K562 (cell line): Measurements from ENCODE around the gene CAPZA1. TPM values are rescaled to one million over a fixed set of nuclear protein-coding genes. Genes with fewer than 3 reads are reported as not detected.

ENCODE experiments used
- ATAC-seq: fragments of 200-7000 bp; cut with Tn5 transposase; 3 replicates; pipeline ENCODE4 v1.9.1; 2020; ENCODE audit warnings: moderate library complexity
- BruUV-seq: library from RNA; stranded (reverse); fragments of 400-500 nt; replicated peaks from 2 replicates; lab custom pipeline; 2021; lab: Mats Ljungman, UMichigan
- CTCF ChIA-PET: fragments of 300-600 bp; formaldehyde crosslinking; extraction: SDS; loops from one replicate; lab custom pipeline; 2021; ENCODE audit warnings: low intra/inter-chr PET ratio; lab: Yijun Ruan, JAX
- POLR2A ChIA-PET: fragments of 300-600, 350-650 bp; sonication (Branson Sonifier 250); formaldehyde crosslinking; extraction: SDS; loops from one replicate; lab custom pipeline; 2021; ENCODE audit warnings: antibody characterized with exemption, inconsistent platforms; lab: Yijun Ruan, JAX
- DNase-seq, 4 experiments: peaks; one replicate each; pipeline versions ENCODE4 v3.0.0 to v3.0.0-alpha.2; 2011 to 2018; ENCODE audit warnings: low spot score in 3 of 4, mixed read lengths in 3 of 4; ENCODE audit errors: extremely low read depth in 1 of 4
- FAIRE-seq: peaks from 2 replicates; lab custom pipeline; 2011; peaks lifted over from hg19 to GRCh38; lab: Jason Lieb, UNC
- H2AFZ ChIP-seq: 2 replicates; pipeline ENCODE4 v1.6.0; 2011; ENCODE audit warnings: low read depth, low read length, control low read depth, inconsistent platforms
- H3K27ac ChIP-seq: fragments of 200-600 bp; 3 replicates; pipeline ENCODE4 v1.8.0; 2011; ENCODE audit warnings: low read depth, mild to moderate bottlenecking, control low read depth, inconsistent platforms, low read length, moderate library complexity, mixed read lengths; ENCODE audit errors: extremely low read depth
- H3K27me3 ChIP-seq, 2 experiments: fragments of 300-600 bp in 1 of 2; 2 replicates in 1 of 2; 3 replicates in 1 of 2; pipeline versions ENCODE4 v1.6.0 to v1.8.0; 2011; ENCODE audit warnings: inconsistent platforms in 2 of 2, low read length in 2 of 2, mild to moderate bottlenecking in 1 of 2, mixed read lengths in 1 of 2, moderate library complexity in 1 of 2; ENCODE audit not compliant: control insufficient read depth in 2 of 2, insufficient read depth in 2 of 2
- H3K36me3 ChIP-seq: fragments of 300-600 bp; 3 replicates; pipeline ENCODE4 v1.8.0; 2011; ENCODE audit warnings: mild to moderate bottlenecking, low read length, inconsistent platforms; ENCODE audit not compliant: control insufficient read depth, insufficient read depth
- H3K4me1 ChIP-seq, 2 experiments: fragments of 200-600 bp in 1 of 2; replicated peaks in 1 of 2; 2 replicates in 1 of 2; 3 replicates in 1 of 2; pipeline versions ENCODE4 v1.5.1 to v1.8.0; 2011; ENCODE audit warnings: inconsistent platforms in 2 of 2, low read length in 2 of 2, mild to moderate bottlenecking in 1 of 2, mixed read lengths in 1 of 2, moderate library complexity in 1 of 2; ENCODE audit not compliant: control insufficient read depth in 2 of 2, insufficient read depth in 2 of 2
- H3K4me2 ChIP-seq: 2 replicates; pipeline ENCODE4 v1.6.1; 2011; ENCODE audit warnings: low read length, control low read depth, inconsistent platforms, mixed read lengths; ENCODE audit not compliant: insufficient read depth
- H3K4me3 ChIP-seq: fragments of 200-600 bp; sonication (generic), shearing (Covaris generic); 2 replicates; pipeline ENCODE4 v1.5.1; 2016; ENCODE audit warnings: control low read depth, inconsistent platforms
- H3K79me2 ChIP-seq: fragments of 200-600 bp; 3 replicates; pipeline ENCODE4 v1.8.0; 2011; ENCODE audit warnings: low read length, inconsistent platforms; ENCODE audit not compliant: control insufficient read depth, insufficient read depth
- H3K9ac ChIP-seq, 2 experiments: 2 replicates each; pipeline versions ENCODE4 v1.6.0 to v1.6.1; 2011; ENCODE audit warnings: low read depth in 2 of 2, low read length in 2 of 2, control low read depth in 1 of 2, inconsistent platforms in 1 of 2, mild to moderate bottlenecking in 1 of 2, mixed read lengths in 1 of 2; ENCODE audit not compliant: insufficient read depth in 1 of 2
- H3K9me1 ChIP-seq: one replicate; pipeline ENCODE4 v1.6.0; 2011; ENCODE audit warnings: inconsistent platforms, mild to moderate bottlenecking, low read length, moderate library complexity; ENCODE audit not compliant: control insufficient read depth, insufficient read depth
- H3K9me3 ChIP-seq: replicated peaks from 2 replicates; pipeline ENCODE4 v1.5.1; 2011; ENCODE audit warnings: low read depth, low read length, inconsistent platforms; ENCODE audit not compliant: control insufficient read depth, insufficient read depth
- H4K20me1 ChIP-seq: replicated peaks from 2 replicates; pipeline ENCODE4 v1.6.1; 2011; ENCODE audit warnings: low read length, inconsistent platforms, mixed read lengths; ENCODE audit not compliant: control insufficient read depth, insufficient read depth
- CBX3 ChIP-seq, 2 experiments: IDR thresholded peaks; 1 replicate in 1 of 2; 2 replicates in 1 of 2; pipeline ENCODE4 v1.6.1; 2012; ENCODE audit warnings: inconsistent platforms in 2 of 2, low read length in 2 of 2, borderline replicate concordance in 1 of 2, control low read depth in 1 of 2
- DEAF1 ChIP-seq: fragments of 450-650 bp; formaldehyde crosslinking; IDR thresholded peaks from 2 replicates; pipeline ENCODE4 v1.4.0; 2020; ENCODE audit warnings: mild to moderate bottlenecking, moderate library complexity
- ETV5 ChIP-seq: sonication (generic); formaldehyde crosslinking; IDR thresholded peaks from 2 replicates; pipeline ENCODE4 v1.4.0; 2020; ENCODE audit warnings: low read depth, mild to moderate bottlenecking, missing genetic modification reagents
- EWSR1 ChIP-seq: fragments of 450-650 bp; IDR thresholded peaks from 2 replicates; pipeline ENCODE4 v1.6.1; 2018; ENCODE audit warnings: borderline replicate concordance, mild to moderate bottlenecking, low read depth, moderate library complexity; ENCODE audit not compliant: partially characterized antibody
- FOXJ2 ChIP-seq: fragments of 200-800 bp; sonication (Bioruptor generic); IDR thresholded peaks from 2 replicates; pipeline ENCODE4 v1.6.1; 2016; ENCODE audit warnings: missing genetic modification characterization, missing compliant biosample characterization
- FOXO4 ChIP-seq: fragments of 450-650 bp; formaldehyde crosslinking; IDR thresholded peaks from 2 replicates; pipeline ENCODE4 v1.4.0; 2020; ENCODE audit warnings: mild to moderate bottlenecking, moderate library complexity
- KLF1 ChIP-seq: fragments of 450-650 bp; IDR thresholded peaks from 2 replicates; pipeline ENCODE4 v1.6.1; 2016; ENCODE audit warnings: missing genetic modification characterization, missing compliant biosample characterization
- MAZ ChIP-seq, 2 experiments: fragments of 450-650 bp in 1 of 2; sonication (generic) in 1 of 2; formaldehyde crosslinking; IDR thresholded peaks in 1 of 2; conservative IDR thresholded peaks in 1 of 2; 2 replicates each; pipeline versions ENCODE4 v1.4.0 to v1.5.0; 2020; ENCODE audit warnings: mild to moderate bottlenecking in 1 of 2, missing genetic modification reagents in 1 of 2
- POLR2AphosphoS2 ChIP-seq: IDR thresholded peaks from 2 replicates; pipeline ENCODE4 v1.6.1; 2012; ENCODE audit warnings: low read length, improper control_type of control experiment
- RBM39 ChIP-seq: fragments of 200-400 bp; formaldehyde crosslinking; optimal IDR thresholded peaks from 2 replicates; pipeline ENCODE3; 2018; ENCODE audit warnings: low read depth, low read length
- SOX6 ChIP-seq: fragments of 450-650 bp; IDR thresholded peaks from 2 replicates; pipeline ENCODE4 v1.6.1; 2014; ENCODE audit warnings: mild to moderate bottlenecking
- SP1 ChIP-seq: sonication (generic); formaldehyde crosslinking; IDR thresholded peaks from 2 replicates; pipeline ENCODE4 v1.8.1; 2022; ENCODE audit warnings: mild to moderate bottlenecking, missing genetic modification reagents
- SUPT5H ChIP-seq: fragments of 450-650 bp; IDR thresholded peaks from 2 replicates; pipeline ENCODE4 v1.6.1; 2016
- ZC3H4 ChIP-seq: sonication (generic); formaldehyde crosslinking; IDR thresholded peaks from 2 replicates; pipeline ENCODE4 v1.9.0; 2021; ENCODE audit warnings: missing genetic modification reagents, borderline replicate concordance
- ZNF165 ChIP-seq: fragments of 250-450 bp; sonication (Bioruptor Pico); IDR thresholded peaks from 2 replicates; pipeline ENCODE4 v1.4.0; 2020; ENCODE audit warnings: borderline replicate concordance
- ZNF212 ChIP-seq: fragments of 450-650 bp; formaldehyde crosslinking; IDR thresholded peaks from 2 replicates; pipeline ENCODE4 v1.4.0; 2020; ENCODE audit warnings: mild to moderate bottlenecking
- ZNF75A ChIP-seq: fragments of 450-650 bp; formaldehyde crosslinking; IDR thresholded peaks from 2 replicates; pipeline ENCODE4 v1.4.0; 2020; ENCODE audit warnings: mild to moderate bottlenecking
- WGBS: fragments of 100-300 bp; shearing (Covaris generic); methylation state at CpG from one replicate; pipeline ENCODE4 v1.1.6; 2016; ENCODE audit warnings: low coverage, mixed read lengths; ENCODE audit not compliant: insufficient coverage; ENCODE audit errors: missing lambda C conversion rate; 5-methylcytosine and 5-hydroxymethylcytosine counted together
- in situ Hi-C: fragments of 300-500 bp; cut with MboI; formaldehyde crosslinking; loops from 4 replicates; pipeline ENCODE4 v1.15.0; 2018; ENCODE audit warnings: inconsistent platforms, mixed read lengths
- intact Hi-C: fragments of 100-400 bp; cut with micrococcal nuclease; formaldehyde crosslinking; loops from 2 replicates; pipeline ENCODE4 v1.14.2; 2022
- polyA plus RNA-seq, 8 experiments: library from polyadenylated mRNA; depleted of rRNA in 4 of 8; stranded (reverse) in 5 of 8; unstranded in 3 of 8; fragments of >200 nt; fragmentation: Nextera tagmentation in 2 of 8; fragmentation: Illumina TruSeq in 1 of 8; extraction: Ambion mirVana in 2 of 8; extraction: Trizol in 1 of 8; gene quantifications; 2 replicates each; pipeline versions ENCODE4 v1.2.1 to v1.2.3, GENCODE V29; 2011 to 2014; ENCODE audit warnings: inconsistent platforms in 1 of 8, missing spikeins in 1 of 8
- total RNA-seq, 7 experiments: library from RNA; depleted of rRNA in 6 of 7; stranded (reverse); fragments of >200 nt in 6 of 7; fragmentation: Illumina TruSeq in 2 of 7; extraction: Trizol in 2 of 7; gene quantifications; 2 replicates each; pipeline versions ENCODE4 v1.2.1 to v1.2.3, GENCODE V29; 2011 to 2021; ENCODE audit warnings: low replicate concordance in 1 of 7
- TF ChIP-seq, protein P1 (sequence below): sonication (generic); formaldehyde crosslinking; IDR thresholded peaks from 2 replicates; pipeline ENCODE4 v1.5.0; 2020; ENCODE audit warnings: missing genetic modification reagents

Gene CAPZA1
- total and polyA plus RNA-seq, 9 of the 15 experiments (the other 6 are each of a cell fraction or from before 2014, with no cell fraction given): 237 to 1,020 (median 306) TPM

DNA sequence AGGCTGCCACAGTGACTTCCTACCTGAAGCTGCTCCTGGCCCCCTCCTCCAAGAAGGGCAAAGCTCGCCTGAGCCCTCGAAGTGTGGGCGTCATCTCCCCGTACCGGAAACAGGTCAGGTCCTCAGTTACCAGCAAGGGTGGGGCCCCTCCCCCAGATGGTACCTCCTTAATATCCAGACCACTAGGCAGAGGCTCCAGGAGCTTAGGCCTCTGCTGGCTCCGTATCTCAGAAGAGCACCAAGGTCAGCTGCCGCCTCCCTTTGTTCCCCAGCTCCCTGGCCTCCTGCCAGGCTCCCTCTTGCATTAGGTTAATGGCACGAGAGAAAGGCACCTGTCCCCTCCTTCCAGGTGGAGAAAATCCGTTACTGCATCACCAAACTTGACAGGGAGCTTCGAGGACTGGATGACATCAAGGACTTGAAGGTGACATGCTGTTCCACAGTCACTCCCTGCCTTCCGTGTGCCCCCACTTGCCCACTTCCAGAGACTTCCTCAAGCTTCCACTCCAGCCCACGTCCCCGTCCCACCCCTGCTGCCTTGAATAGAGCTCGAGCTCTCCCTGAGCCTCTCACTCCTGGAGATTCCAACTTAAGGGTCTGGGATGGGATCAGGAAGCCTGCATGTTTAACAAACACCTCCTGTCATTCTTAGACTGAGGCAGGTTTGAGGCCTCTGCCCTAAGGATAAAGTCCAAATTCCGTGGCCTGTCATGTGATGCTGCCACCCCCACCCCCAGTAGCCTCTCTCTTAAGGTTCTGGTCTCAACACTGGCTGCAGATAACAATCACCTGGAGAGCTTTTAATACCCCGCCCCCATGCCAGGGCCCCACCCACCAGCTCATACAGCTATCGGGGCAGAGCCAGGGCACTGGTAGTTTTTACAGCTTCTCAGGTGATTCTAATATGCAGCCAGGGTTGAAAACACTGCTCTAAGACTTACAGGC lies 79.0 kb downstream of the CAPZA1 start:
- ChIA-PET CTCF (no interaction called here), POLR2A (interaction anchor here (0.5 to 8.7 kb wide), 13 partner anchors 8 to 241 kb away, joined by 3 to 104 read pairs (median 4); partner anchors contain the start of genes MOV10, PPM1J and RHOC)
- FAIRE-seq (peak; percentile 35), DNase-seq (peak; percentile 74 to 82 (median 75)), ATAC-seq (peak; percentile 25)
- Histone ChIP-seq H2AFZ (no peak overlapping the region), H3K9ac (peak overlapping the region; percentile 82 to 88), H4K20me1 (no peaks in the 10 kb centered on the region), H3K4me2 (peak overlapping the region; percentile 73), H3K79me2 (peaks cover 39% of the 10 kb centered on the region), H3K4me3 (no peak overlapping the region), H3K4me1 (peaks cover 72 to 76% of the 10 kb centered on the region in 2 experiments), H3K27ac (peak overlapping the region; percentile 97), H3K9me1 (no peaks in the 10 kb centered on the region), H3K36me3 (peaks cover 87% of the 10 kb centered on the region), H3K27me3 (no peaks in the 10 kb centered on the region), H3K9me3 (no peaks in the 10 kb centered on the region)
- in situ Hi-C loops: no loop called here
- 26% methylated on average over 17 of the region's 17 CpGs for WGBS
- intact Hi-C loops: no loop called here
- no TSS peak for BruUV-seq
- TF ChIP-seq SOX6: peak; percentile 58
- no peak for TF ChIP-seq ZC3H4 (CRISPR knock-in tag)
- no peak for TF ChIP-seq ZNF165 (CRISPR knock-in tag)
- no peak for TF ChIP-seq RBM39
- peak; percentile 93 for TF ChIP-seq POLR2AphosphoS2
- TF ChIP-seq, protein P1, sequence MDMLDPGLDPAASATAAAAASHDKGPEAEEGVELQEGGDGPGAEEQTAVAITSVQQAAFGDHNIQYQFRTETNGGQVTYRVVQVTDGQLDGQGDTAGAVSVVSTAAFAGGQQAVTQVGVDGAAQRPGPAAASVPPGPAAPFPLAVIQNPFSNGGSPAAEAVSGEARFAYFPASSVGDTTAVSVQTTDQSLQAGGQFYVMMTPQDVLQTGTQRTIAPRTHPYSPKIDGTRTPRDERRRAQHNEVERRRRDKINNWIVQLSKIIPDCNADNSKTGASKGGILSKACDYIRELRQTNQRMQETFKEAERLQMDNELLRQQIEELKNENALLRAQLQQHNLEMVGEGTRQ (CRISPR knock-in tag): peak; percentile 69; the same call in 1 of the 2 replicates
- TF ChIP-seq DEAF1 (CRISPR knock-in tag): no peak
- no peak for TF ChIP-seq EWSR1
- TF ChIP-seq ETV5: 0 out of 2 replicates have a peak, but pooled peaks have one; percentile 34
- TF ChIP-seq ZNF75A (CRISPR knock-in tag): 0 out of 2 replicates have a peak, but pooled peaks have one; percentile 8
- no peak for TF ChIP-seq ZNF212
- 0 out of 2 replicates have a peak, but pooled peaks have one; percentile 11 for TF ChIP-seq FOXJ2 (tag)
- TF ChIP-seq SP1: peak; percentile 45; the same call in 1 of the 2 replicates
- TF ChIP-seq FOXO4 (CRISPR knock-in tag): no peak
- 0 out of 4 replicates have a peak, but pooled peaks of 1 of the 2 experiments have one; percentile 18 for TF ChIP-seq MAZ (CRISPR knock-in tag; conservative IDR thresholded peaks at IDR 0.05 in 1 of 2, IDR thresholded peaks at IDR 0.05 in 1 of 2)
- no peak for TF ChIP-seq KLF1 (tag)
- 0 out of 2 replicates have a peak, but pooled peaks have one; percentile 32 for TF ChIP-seq SUPT5H
- TF ChIP-seq CBX3 (IDR thresholded peaks at IDR 0.05; ENCODE audit: borderline replicate concordance in 1 of 2, low read length in 2 of 2): no peak
